GM18868 (cell line): ENCODE data around the gene IGF2BP1.
A peak's percentile ranks its signal among the peaks of the same experiment; 100 is the strongest.

Source experiments
- ATAC-seq: cut with Tn5 transposase; IDR thresholded peaks from one replicate; pipeline ENCODE4 v1.9.1; 2021; ENCODE audit warnings: mild to moderate bottlenecking, moderate library complexity; ENCODE audit not compliant: unreplicated experiment

Gene IGF2BP1

DNA sequence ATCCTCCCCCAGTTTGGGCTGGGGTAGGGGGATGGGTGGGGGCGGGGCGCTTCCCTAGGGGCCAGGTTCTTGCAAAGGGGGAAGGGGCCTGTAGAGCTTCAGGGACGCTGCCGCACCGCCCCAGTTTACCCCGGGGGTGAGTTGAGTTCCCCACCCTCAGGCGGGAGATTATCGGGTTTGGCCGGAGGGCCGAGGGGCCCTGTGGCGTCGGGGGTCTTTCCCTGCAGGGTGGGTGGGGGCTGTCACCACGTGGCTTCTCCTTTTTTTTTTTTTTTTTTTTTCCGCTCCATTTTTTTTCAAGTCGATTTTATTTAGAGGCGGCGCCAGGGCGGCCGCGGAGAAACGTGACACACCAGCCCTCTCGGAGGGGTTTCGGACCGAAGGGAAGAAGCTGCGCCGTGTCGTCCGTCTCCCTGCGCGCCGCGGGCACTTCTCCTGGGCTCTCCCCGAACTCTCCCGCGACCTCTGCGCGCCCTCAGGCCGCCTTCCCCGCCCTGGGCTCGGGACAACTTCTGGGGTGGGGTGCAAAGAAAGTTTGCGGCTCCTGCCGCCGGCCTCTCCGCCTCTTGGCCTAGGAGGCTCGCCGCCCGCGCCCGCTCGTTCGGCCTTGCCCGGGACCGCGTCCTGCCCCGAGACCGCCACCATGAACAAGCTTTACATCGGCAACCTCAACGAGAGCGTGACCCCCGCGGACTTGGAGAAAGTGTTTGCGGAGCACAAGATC is at the start of gene IGF2BP1:
Gene IGF2BP1 (plus strand): TSS at position 283 of the 724 bp plus-strand sequence. CDS start 361 bp downstream, at position 644.
- no peak for ATAC-seq

DNA sequence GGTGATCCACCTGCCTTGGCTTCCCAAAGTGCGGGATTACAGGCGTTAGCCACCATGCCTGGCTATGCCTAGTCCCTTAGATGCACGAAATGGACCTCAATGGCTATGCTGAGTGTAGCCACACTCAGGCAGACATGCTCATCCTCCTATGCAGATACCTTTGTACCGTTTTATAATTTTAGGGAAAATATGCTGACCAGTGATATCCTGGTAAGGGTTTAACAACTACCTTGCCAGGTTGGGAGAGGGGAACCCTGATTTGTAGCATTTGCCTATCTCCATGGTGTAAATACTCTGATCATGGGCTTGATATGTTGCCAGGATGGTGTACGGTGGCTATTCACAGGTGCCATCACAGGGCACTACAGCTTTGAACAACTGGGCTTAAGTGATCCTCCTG is 45.6 kb upstream of the IGF2BP1 start:
- ATAC-seq, result no peak

DNA sequence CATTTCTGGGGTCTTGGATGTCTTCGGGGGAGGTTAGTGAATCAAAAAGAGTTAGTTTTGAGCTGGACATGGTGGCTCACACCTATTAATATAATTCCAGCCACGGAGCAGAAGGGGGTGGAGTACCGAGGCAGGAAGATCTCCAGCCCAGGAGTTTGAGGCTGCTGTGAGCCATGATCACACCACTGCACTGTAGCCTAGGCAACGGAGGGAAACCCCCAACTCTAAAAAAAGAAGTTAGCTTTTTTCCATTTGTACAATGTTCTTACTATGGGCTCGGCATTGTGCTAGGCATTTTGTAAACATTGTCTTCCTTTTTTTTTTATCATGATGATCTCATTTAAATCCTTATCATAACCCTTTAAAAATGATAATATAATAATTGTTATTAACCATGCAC is 44.3 kb upstream of the IGF2BP1 start:
- peak; percentile 51 for ATAC-seq

DNA sequence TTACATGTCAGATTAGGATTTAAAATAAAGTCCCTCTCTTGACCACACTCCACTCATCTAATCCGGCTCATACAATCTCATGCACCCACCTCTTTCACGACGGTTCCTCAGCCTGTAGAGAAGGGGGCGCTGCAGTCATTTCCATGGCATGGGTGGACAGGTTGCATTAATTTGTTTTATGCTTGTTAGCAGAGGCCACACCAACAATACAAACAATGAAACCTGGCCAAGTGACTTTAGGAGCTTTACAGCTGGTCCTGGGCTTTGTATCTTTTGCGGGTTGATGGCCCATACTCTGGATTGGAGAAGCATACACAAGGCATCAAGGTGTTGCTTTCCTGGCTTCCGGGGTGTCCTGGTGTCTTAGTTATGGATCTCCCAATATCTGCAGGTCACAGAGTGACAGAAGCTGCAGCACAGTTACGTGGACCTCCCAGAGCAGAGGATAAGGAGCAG is 42.9 kb upstream of the IGF2BP1 start:
- ATAC-seq, result no peak

DNA sequence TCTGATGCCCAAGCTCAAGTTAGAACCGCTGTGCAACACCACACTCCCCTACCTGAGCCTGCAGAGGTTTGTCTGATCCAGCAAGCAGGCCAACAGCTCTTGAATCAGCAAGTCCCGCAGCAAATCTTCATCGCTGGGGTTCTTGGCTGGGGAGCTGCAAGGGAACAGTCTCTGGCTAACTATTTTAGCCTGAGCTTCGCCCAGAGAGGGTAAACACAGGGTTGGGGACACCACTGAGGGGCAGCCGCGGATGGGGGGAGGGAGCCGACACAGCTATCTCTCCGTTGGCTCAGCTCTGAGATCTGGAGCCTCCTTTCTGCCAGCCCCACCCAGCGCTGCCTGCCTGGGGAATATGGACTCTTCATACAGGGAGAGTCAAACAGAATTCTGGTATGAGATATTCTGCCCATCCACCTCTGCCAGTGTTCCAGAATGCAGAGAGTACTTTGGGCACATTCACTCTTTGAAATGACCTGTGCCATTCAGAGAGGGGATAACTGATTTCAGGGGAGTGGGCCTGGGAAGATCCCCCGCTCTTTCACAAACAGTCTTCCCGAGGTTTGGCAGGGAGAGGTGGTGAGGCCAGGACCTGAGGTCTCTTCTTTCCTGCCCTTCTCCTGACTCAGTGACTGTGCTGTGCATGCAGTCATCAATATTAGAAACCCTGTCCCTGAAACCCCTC is 36.2 kb upstream of the IGF2BP1 start:
- no peak for ATAC-seq

DNA sequence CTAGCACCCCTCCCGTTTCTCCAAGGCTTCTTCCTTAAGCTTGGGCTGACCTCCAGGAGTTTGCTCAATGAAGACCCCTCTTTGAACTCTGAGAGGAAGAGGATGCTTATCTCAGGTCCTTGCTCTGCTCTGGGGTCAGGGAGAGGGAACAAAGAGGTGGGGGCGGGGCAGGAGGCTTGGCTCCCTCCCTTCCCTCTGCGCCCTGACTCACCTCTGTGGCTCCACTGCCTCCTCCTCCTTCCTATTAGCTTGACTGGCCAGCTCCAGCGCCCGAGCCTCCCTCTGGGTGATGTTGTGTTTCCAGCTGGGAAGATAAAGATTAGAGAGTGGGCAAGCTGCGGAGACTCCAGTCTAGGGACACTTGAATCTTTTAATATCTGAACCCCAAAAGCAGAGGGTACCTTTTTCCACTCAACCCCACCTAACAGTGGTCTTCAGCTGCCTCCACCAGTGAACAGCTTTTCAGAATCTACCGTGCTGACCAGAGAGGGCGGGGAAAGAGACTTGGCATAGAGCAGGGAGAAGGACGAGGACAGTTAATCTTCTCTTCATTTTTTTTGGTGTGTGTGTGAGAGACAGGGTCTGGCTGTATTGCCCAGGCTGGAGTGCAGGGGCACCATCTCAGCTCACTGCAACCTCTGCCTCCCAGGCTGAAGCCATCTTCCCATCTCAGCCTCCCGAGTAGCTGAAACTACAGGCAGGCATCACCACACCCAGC is 35.5 kb upstream of the IGF2BP1 start:
- no peak for ATAC-seq

DNA sequence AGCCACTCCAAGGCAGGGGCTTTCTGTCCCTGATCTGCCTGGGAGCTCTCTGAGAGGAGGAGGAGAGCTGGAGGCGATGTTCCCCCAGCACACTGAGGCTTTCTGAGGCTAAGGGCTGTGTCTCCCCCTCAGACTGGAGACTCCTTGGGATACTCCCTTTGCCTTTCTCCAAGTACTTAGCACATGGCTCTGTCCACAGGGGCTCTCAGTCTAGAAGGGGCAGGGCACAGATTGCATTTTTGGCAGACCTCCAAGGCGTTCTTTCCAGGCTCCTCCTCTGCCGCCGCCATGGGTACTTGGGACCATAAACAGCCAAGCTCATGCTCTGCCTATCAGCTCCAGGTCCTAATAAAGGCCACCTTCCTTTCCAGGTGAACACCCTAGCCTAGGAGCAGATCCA is 27.0 kb upstream of the IGF2BP1 start:
- ATAC-seq, result no peak

DNA sequence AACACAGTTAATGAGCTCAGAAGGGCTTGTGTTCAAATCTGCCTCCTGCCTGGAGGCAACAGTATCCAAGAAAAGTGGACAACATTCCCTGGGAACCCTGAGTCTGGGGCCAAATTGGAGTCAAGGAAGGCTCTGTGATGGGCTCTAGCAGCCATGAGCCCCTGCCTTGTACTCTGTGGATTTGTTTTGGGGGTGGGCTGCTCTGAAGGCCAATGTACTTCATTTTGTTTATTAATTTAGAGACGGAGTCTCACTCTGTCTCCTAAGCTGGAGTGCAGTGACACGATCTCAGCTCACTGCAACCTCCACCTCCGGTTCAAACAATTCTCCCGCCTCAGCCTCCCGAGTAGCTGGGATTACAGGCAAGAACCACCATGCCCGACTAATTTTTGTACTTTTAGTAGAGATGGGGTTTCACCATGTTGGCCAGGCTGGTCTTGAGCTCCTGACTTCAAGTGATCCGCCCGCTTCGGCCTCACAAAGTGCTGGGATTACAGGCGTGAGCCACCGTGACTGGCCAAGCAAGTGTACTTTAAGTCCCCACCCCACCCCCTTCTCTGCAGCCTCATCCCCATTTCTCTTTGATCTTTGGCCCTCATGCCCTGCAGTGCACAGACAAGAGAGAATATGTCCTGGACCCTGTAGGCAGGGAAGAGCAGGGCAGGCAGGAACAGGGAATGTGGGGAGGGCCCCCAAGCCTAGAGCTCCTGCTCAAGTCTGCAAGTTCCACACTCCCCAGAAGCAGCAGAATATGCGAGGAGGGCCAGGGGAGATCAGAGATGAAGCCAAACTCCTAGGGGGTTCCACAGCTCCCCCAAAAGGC is 26.1 kb upstream of the IGF2BP1 start:
- ATAC-seq, result no peak

DNA sequence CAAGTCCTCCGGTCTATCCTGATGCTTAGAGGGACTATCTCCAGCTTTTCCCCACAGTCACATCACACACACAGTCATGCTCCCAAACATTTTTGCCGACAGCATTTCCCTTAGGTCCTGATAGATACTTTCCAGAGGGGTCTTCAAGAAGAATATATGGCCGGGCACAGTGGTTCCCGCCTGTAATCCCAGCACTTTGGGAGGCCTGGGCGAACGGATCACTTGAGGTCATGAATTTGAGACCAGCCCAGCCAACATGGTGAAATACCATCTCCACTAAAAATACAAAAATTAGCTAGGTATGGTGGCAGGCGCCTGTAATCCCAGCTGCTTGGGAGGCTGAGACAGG is 24.5 kb upstream of the IGF2BP1 start:
- no peak for ATAC-seq

DNA sequence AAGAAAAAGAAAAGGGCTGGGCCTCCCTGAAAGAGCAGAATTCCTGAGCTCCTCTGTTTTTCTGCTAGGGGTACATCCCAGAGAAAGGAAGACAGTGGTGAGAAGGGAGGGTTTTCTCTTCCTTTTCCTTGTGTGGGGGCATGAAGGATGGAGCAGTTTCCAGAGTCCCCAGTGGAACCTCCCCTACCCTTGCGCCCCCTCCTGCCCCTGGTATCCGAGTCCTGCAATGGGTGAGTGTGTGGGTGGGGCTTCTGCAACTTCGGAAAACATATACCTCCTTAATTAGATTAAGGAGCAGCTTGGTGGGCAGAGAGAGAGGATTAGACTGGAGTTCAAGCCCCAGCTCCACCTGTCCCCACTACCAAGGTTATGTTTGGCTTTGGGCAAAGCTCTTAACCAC is 23.4 kb upstream of the IGF2BP1 start:
- no peak for ATAC-seq

DNA sequence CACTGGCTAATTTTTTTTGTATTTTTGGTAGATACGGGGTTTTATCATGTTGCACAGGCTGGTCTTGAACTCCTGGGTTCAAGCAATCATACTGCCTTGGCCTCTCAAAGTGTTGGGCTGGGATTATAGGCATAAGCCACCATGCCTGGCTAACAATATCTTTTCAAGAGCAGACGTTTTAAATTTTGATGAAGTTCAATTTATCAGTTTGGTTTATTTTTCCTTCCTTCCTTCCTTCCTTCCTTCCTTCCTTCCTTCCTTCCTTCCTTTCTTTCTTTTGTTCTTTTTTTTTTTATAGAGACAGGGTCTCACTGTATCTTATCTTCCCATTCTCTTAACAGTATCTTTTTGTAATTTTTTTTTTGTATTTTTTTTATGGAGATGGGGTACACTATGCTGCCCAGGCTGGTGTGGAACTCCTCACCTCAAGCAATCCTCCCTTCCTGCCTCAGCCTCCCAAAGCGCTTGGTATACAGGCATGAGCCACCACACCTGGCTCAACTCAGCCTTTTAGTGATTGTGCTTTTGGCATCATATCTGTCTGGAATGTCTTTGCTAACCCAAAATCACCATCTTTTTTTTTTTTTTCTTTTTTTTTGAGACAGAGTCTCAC is 15.2 kb upstream of the IGF2BP1 start:
- ATAC-seq, result no peak

DNA sequence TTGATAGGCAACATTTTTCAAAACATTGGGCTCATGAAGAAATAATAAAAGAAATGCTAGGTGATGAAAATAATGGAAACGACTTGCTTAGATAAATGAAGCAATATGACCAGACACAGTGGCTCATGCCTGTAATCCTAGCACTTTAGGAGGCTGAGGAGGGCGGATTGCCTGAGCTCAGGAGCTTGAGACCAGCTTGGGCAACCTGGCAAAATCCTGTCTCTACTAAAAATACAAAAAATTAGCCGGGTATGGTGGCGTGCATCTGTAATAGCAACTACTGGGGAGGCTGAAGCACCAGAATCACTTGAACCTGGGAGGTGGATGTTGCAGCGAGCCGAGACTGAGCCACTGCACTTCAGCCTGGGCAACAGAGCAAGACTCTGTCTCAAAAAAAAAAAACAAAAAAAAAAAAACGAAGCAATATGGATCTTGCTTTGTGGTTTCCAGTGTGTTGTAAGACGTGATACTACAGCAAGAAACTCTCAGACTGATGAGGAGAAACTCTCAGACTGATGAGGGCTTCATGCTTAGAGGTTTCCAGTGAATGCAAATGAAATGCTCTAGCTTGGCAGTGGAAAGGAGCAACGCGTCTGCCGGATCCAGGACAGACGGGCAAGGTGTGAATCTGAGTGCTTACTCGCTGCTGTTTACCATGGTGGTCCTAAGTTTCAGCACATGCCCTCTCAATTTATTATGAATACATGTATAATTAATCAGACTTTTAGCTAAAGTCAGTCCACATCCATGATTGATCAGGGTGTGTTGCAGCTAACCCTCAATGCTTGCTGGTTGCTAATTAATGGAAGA is 11.5 kb upstream of the IGF2BP1 start:
- no peak for ATAC-seq

DNA sequence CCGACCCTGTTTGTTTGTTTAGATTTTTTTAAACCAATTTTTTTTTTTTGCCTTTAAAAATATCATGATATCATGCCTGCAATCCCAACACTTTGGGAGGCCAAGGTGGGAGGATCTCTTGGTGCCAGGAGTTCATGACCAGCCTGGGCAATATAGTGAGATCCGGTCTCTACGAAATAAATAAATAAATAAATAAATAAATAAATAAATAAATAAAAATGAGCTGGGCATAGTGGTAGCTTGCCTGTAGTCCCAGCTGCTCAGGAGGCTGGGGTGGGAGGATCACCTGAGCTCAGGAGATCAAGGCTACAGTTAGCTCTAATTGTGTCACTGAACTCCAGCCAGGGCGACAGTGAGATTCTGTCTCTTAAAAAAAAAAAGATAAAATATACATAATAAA is 8.1 kb upstream of the IGF2BP1 start:
- no peak for ATAC-seq

DNA sequence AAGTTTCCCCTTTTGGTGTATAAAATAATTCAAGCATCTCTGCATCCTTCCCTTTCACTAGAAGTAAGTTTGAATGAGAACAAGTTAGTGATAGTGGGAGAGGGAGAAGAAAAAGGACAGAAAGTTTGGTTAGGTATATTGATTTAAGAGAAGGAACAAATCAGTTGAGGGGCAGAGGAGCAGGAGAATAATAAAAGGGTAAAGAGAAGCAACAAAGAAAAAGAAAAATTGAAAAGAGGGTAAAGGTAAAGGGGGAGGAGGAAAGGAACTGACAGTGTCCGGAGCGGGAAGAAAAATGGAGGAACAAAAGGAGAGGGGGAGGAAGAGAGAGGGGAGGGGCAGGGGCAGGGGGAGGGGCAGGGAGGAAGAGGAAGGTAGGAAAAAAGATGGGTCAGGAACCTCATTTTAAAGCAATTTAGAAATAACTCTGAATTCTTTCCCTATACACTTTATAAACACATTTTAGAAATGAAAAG is 6.3 kb upstream of the IGF2BP1 start:
- ATAC-seq, result no peak

DNA sequence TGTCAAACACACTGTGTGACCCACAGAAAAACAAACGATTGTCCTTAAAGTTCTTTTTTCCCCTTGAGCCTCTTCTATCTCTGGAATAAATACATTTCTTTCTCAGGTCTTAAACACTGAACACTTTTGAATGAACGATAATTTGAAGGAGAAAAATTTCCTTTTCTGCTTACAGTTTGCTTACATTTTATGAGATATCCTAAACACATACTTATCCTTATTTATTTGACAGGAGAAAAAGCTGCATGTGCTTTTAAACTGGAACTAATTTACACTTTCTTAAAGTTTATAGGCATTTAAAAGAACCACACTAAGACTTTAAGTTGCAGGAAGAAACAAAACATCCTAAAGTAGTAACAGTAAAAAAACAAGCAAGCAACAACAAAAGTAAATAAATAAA is 4.7 kb upstream of the IGF2BP1 start:
- ATAC-seq, result no peak

DNA sequence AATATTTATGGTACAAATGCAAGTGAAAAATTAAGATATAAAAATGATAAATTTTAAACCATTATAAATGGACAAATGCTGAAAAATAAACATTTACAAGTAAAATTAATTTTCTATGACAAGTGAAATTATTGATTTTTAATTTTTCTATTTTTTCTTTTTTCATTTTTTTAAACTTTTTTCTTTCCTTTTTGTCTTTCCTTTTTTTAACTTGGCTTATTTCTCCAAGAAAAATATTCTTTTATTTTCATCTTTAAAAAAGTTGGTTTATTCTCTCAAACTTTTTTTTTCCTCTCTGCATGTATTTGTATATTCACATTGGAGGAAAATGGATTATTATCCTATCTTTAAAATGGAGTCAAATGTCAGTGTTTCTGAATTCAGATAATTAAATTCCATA is 3.9 kb upstream of the IGF2BP1 start:
- no peak for ATAC-seq

DNA sequence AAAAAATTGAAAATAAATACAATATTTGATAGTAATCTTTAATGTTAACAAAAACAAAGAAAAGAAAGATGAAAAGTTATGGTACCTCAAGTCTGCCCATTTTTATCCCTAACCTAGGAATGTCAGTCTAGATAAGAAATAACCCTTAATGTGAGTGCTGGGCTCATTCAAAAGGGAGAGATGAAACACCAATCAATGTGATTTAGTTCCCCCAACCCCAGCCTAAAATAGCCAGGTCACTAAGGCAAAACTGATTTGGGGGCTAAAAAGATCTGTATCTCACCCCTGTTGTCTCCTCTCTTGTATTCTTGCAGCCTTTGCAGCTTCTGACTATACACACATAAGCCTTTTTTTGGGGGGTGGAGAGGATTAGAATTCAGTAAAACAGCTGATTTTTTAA is 3.2 kb upstream of the IGF2BP1 start:
- ATAC-seq, result no peak

DNA sequence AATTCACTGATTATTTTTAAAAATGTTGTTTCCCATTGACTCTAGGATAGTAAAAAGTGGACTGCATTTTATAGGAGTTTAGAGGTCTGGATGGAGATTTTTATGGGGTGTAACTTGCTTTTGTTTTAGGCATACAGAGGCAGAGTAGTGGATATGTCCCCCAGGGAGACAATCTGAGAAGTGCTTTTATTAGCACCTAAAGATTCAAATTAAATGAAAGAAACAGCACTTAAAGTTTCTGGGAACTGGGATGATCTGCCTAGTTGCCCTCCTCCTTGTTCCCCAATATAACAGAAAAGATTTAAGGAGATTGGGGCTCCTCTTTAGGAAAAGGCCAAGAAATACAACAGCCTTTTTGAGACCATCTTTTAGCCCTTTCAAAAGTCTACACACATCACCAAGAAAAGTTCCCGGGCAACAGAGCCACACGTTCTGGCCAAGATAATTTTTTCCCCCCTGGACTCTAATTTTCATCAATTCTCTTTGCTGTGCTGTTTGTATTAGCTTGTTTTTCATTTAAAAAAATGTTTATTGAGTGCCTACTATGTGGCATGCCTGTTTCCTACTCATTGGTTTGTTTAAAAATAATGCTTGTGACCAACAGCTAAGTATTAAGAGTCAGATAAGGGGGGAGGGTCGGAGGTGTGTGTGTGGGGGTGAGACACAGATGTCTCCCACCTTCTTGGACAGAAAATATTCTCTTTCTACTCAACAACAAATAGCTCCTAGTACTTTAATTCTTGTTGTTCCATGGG is 2.5 kb upstream of the IGF2BP1 start:
- ATAC-seq, result no peak
